GM23248 (cell line): Measurements from ENCODE around the gene CFAP61. TPM values are rescaled to one million over a fixed set of nuclear protein-coding genes. Genes with fewer than 3 reads are reported as not detected.

ENCODE experiments used
- DNase-seq: peaks from one replicate; pipeline ENCODE4 v3.0.0-alpha.2; 2015
- H2AFZ ChIP-seq: fragments of 200-600 bp; sonication (generic); 2 replicates; pipeline ENCODE4 v1.6.1; 2016; ENCODE audit warnings: antibody characterized with exemption
- H3F3A ChIP-seq: fragments of 200-600 bp; sonication (generic); 2 replicates; pipeline ENCODE4 v1.6.1; 2016; ENCODE audit warnings: mild to moderate bottlenecking, antibody characterized with exemption, mixed run types; ENCODE audit not compliant: insufficient read depth
- H3K27ac ChIP-seq: fragments of 200-600 bp; sonication (generic); 2 replicates; pipeline ENCODE4 v1.5.1; 2016; ENCODE audit warnings: mild to moderate bottlenecking
- H3K27me3 ChIP-seq: fragments of 200-600 bp; sonication (generic); replicated peaks from 2 replicates; pipeline ENCODE4 v1.6.1; 2016; ENCODE audit warnings: mild to moderate bottlenecking; ENCODE audit not compliant: insufficient read depth
- H3K36me3 ChIP-seq: fragments of 200-600 bp; sonication (generic); 2 replicates; pipeline ENCODE4 v1.6.1; 2016; ENCODE audit warnings: low read depth, mild to moderate bottlenecking
- H3K4me1 ChIP-seq: fragments of 200-600 bp; sonication (generic); 2 replicates; pipeline ENCODE4 v1.6.1; 2016; ENCODE audit warnings: mild to moderate bottlenecking; ENCODE audit not compliant: insufficient read depth
- H3K4me2 ChIP-seq: fragments of 200-600 bp; sonication (generic); one replicate; pipeline ENCODE4 v1.6.1; 2016; ENCODE audit warnings: mild to moderate bottlenecking; ENCODE audit not compliant: unreplicated experiment
- H3K4me3 ChIP-seq: fragments of 200-600 bp; sonication (generic); 2 replicates; pipeline ENCODE4 v1.5.1; 2016; ENCODE audit warnings: mild to moderate bottlenecking
- H3K79me2 ChIP-seq: fragments of 200-600 bp; sonication (generic); 2 replicates; pipeline ENCODE4 v1.6.1; 2016; ENCODE audit warnings: mild to moderate bottlenecking; ENCODE audit not compliant: insufficient read depth
- H3K9ac ChIP-seq: fragments of 200-600 bp; sonication (generic); 2 replicates; pipeline ENCODE4 v1.6.1; 2016; ENCODE audit warnings: mild to moderate bottlenecking
- H3K9me2 ChIP-seq: fragments of 200-600 bp; sonication (generic); 2 replicates; pipeline ENCODE4 v1.6.1; 2016; ENCODE audit warnings: mixed run types, mild to moderate bottlenecking, moderate library complexity; ENCODE audit not compliant: insufficient read depth
- H3K9me3 ChIP-seq: fragments of 200-600 bp; sonication (generic); one replicate; pipeline ENCODE4 v1.6.1; 2017; ENCODE audit warnings: low read depth
- H4K20me1 ChIP-seq: fragments of 200-600 bp; sonication (generic); 2 replicates; pipeline ENCODE4 v1.6.0; 2016; ENCODE audit not compliant: insufficient read depth
- EZH2 ChIP-seq: fragments of 200-600 bp; sonication (generic); IDR thresholded peaks from 2 replicates; pipeline ENCODE4 v1.6.1; 2018; ENCODE audit warnings: antibody characterized with exemption, mild to moderate bottlenecking; ENCODE audit not compliant: insufficient read depth, poor library complexity, severe bottlenecking
- EZH2phosphoT487 ChIP-seq: fragments of 200-600 bp; sonication (generic); IDR thresholded peaks from 2 replicates; pipeline ENCODE4 v1.6.1; 2018; ENCODE audit warnings: antibody characterized with exemption, moderate library complexity, mild to moderate bottlenecking, low read depth; ENCODE audit not compliant: insufficient read depth
- WGBS, 2 experiments: methylation state at CpG; one replicate each; pipeline ENCODE4 v1.1.6; 2015 to 2017; ENCODE audit warnings: low lambda C conversion rate in 2 of 2, low coverage in 1 of 2; ENCODE audit errors: missing lambda C conversion rate in 2 of 2; 5-methylcytosine and 5-hydroxymethylcytosine counted together
- in situ Hi-C: fragments of 300-500 bp; cut with MboI; formaldehyde crosslinking; loops from 2 replicates; pipeline ENCODE4 v1.15.0; 2020
- polyA plus RNA-seq: library from polyadenylated mRNA; unstranded; fragments of >200 nt; fragmentation: Nextera tagmentation; extraction: Ambion mirVana; gene quantifications from 2 replicates; pipeline ENCODE4 v1.2.1, GENCODE V29; 2016
- total RNA-seq: library from RNA; depleted of rRNA; stranded (reverse); fragments of >200 nt; shearing (Covaris generic); gene quantifications from 2 replicates; pipeline ENCODE4 v1.2.3, GENCODE V29; 2014

Gene CFAP61
- total and polyA plus RNA-seq, 2 experiments from 2014 or later = not detected

DNA sequence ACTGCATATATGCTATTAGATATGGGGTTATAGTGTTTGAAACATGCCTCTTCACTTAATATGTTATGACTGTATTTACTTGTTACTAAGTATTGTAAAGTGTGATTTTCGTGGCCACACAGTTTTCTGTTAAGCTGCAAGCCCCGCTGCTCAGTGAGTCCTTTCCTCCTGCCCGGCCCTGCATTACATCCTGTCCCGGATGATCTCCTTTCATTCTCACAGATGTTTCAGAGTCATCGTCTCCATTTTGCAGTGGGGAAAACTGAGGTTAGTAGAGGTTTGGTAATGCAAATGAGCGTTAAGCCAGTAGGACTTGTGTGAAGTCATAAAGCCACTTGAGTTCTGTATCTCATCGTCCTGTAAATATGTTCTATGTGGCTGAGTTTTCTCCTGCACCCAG, 155.5 kb downstream of the CFAP61 start:
- H3K4me1 ChIP-seq = no peaks in the 10 kb centered on the region; the same call in 1 of the 2 replicates
- DNase-seq = no peak
- H3K9ac ChIP-seq = no peak overlapping the region
- H3F3A ChIP-seq = no peaks in the 10 kb centered on the region
- no peaks in the 10 kb centered on the region for H3K9me3 ChIP-seq
- H2AFZ ChIP-seq = no peak overlapping the region
- no peak overlapping the region for H3K4me2 ChIP-seq
- H3K4me3 ChIP-seq = no peak overlapping the region
- in situ Hi-C loops = no loop called here
- no peaks in the 10 kb centered on the region for H3K36me3 ChIP-seq
- WGBS, 2 experiments = 52 to 58% methylated on average over 7 of the region's 7 CpGs
- H3K27ac ChIP-seq = no peak overlapping the region
- H3K9me2 ChIP-seq = no peaks in the 10 kb centered on the region
- H4K20me1 ChIP-seq = no peaks in the 10 kb centered on the region
- no peak for TF ChIP-seq EZH2
- no peak for TF ChIP-seq EZH2phosphoT487
- peaks cover 6% of the 10 kb centered on the region; the same call in 1 of the 2 replicates for H3K27me3 ChIP-seq
- H3K79me2 ChIP-seq = no peaks in the 10 kb centered on the region

DNA sequence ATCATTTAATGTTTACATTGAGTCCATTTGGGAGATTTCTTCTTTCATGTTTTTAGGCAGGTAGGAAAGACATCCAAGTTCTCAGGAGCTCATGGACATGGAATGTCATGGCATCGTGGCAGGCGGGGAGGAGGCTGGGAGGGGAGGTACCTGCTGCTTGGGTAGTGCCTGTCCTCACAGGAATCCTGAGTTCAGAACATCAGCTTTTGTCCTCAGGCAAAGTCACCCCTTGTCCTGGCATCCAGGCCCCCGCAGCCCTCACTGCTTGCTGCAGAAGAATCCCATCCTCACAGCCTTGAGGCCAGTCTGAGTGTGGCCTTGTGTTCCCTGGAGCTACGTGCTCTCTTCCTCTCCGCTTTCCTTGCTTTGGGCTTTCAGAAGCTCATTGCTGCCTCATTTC, 157.4 kb downstream of the CFAP61 start:
- no peak for DNase-seq
- H3K4me2 ChIP-seq = no peak overlapping the region

DNA sequence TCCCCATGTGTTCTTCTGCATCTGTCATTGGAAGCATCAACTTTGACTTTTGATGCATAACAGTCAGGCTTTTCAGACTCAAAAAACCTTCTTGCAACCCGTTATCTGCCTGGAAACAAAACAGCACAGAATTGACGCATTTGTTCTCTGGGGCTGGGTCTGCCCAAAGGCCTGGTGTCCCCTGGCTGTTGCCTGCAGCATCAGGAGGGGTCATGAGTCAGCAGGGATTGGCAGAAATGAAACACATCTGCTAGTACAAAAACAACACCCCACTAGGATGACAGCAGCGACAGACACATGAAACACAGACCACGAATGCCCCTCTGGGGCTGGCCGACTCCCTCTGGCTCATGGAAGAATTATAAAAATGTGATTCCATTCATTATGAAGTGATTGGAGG, 158.0 kb downstream of the CFAP61 start:
- Histone ChIP-seq H3K4me3 (no peak overlapping the region), H3K9me2 (no peaks in the 10 kb centered on the region), H3K9ac (no peak overlapping the region), H3K27ac (no peak overlapping the region), H3K9me3 (no peaks in the 10 kb centered on the region), H2AFZ (no peak overlapping the region), H3K27me3 (peaks cover 6% of the 10 kb centered on the region; the same call in 1 of the 2 replicates), H4K20me1 (no peaks in the 10 kb centered on the region), H3K4me1 (no peaks in the 10 kb centered on the region; the same call in 1 of the 2 replicates), H3K36me3 (no peaks in the 10 kb centered on the region), H3K4me2 (no peak overlapping the region), H3F3A (no peaks in the 10 kb centered on the region), H3K79me2 (no peaks in the 10 kb centered on the region)
- TF ChIP-seq EZH2phosphoT487 = no peak
- TF ChIP-seq EZH2 = no peak
- DNase-seq = peak; percentile 13
- in situ Hi-C loops = no loop called here
- WGBS, 2 experiments = 2 to 4% methylated on average over 5 of the region's 5 CpGs

More for the DNA sequence above, 157.4 kb downstream of the CFAP61 start:
- H3K4me1 ChIP-seq = no peaks in the 10 kb centered on the region; the same call in 1 of the 2 replicates
- H3K9me3 ChIP-seq = no peaks in the 10 kb centered on the region
- no peak overlapping the region for H3K27ac ChIP-seq
- no peaks in the 10 kb centered on the region for H4K20me1 ChIP-seq
- peaks cover 6% of the 10 kb centered on the region; the same call in 1 of the 2 replicates for H3K27me3 ChIP-seq
- 65 to 70% methylated on average over 5 of the region's 5 CpGs for WGBS, 2 experiments
- no peaks in the 10 kb centered on the region for H3K36me3 ChIP-seq
- H3K9me2 ChIP-seq = no peaks in the 10 kb centered on the region
- H3K79me2 ChIP-seq = no peaks in the 10 kb centered on the region
- H3F3A ChIP-seq = no peaks in the 10 kb centered on the region
- no peak overlapping the region for H2AFZ ChIP-seq
- TF ChIP-seq EZH2 (no peak), EZH2phosphoT487 (no peak)
- H3K4me3 ChIP-seq = no peak overlapping the region
- H3K9ac ChIP-seq = no peak overlapping the region
- in situ Hi-C loops = no loop called here

DNA sequence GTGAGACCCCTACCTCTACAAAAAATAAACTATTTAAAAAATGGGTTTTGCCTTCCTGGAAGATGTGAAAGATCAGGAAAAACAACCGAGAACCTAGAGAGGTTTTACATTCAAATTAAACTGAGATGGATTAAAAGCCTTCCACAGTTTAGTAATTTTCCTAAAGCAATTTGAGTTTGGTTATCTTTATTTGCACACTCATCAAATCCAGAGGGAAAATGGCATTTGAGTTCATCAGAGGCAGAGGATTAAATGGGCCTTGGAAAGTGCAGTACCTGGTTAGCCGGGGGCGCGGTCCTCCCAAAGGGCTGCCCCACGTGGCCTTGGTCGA, 158.6 kb downstream of the CFAP61 start:
- Histone ChIP-seq H3K27me3 (peaks cover 6% of the 10 kb centered on the region; the same call in 1 of the 2 replicates), H3K4me2 (no peak overlapping the region), H4K20me1 (no peaks in the 10 kb centered on the region), H3K36me3 (no peaks in the 10 kb centered on the region), H2AFZ (no peak overlapping the region), H3K79me2 (no peaks in the 10 kb centered on the region), H3K9ac (no peak overlapping the region), H3F3A (no peaks in the 10 kb centered on the region), H3K9me2 (no peaks in the 10 kb centered on the region), H3K9me3 (no peaks in the 10 kb centered on the region), H3K27ac (no peak overlapping the region), H3K4me1 (no peaks in the 10 kb centered on the region; the same call in 1 of the 2 replicates), H3K4me3 (no peak overlapping the region)
- DNase-seq = no peak
- TF ChIP-seq EZH2 (no peak), EZH2phosphoT487 (no peak)
- in situ Hi-C loops = no loop called here
- 57 to 61% methylated on average over 6 of the region's 6 CpGs for WGBS, 2 experiments
